CD4-positive, alpha-beta T cell treated with Interleukin-2 at 100 ng/mL for 4 hours (primary cell): ENCODE results near the gene COL6A2.
"Not testable (repeated sequence)": the region's sequence is repeated elsewhere in the genome, so short reads cannot be mapped to it uniquely, and the experiment has no call there.

Experiments used
- DNase-seq: peaks from one replicate; pipeline ENCODE4 v3.0.0-alpha.2; 2020; ENCODE audit warnings: low spot score

Gene COL6A2

GRCh38 chr21:46172863-46173528, 75.1 kb downstream of the COL6A2 start:
- DNase-seq = no peak

DNA sequence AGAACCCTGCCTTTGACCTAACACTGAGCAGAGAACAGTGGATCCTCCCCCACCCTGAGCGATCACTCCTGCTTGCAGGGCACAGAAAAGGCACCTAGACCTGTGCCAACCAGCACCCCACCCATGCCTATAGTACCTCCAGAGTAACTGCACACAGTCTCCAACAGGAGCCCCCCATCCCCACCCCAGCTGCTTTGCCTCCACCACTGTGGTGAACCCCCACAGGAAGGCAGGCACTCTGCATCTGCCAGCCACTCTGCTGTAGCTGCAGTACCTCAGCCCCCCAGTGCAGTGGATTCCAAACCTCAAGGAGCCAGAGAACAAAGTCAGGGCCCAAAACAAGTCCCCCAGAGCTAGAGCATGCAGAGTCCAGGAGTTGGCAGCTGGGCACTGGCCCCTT, 75.7 kb downstream of the COL6A2 start:
- DNase-seq = no peak

DNA sequence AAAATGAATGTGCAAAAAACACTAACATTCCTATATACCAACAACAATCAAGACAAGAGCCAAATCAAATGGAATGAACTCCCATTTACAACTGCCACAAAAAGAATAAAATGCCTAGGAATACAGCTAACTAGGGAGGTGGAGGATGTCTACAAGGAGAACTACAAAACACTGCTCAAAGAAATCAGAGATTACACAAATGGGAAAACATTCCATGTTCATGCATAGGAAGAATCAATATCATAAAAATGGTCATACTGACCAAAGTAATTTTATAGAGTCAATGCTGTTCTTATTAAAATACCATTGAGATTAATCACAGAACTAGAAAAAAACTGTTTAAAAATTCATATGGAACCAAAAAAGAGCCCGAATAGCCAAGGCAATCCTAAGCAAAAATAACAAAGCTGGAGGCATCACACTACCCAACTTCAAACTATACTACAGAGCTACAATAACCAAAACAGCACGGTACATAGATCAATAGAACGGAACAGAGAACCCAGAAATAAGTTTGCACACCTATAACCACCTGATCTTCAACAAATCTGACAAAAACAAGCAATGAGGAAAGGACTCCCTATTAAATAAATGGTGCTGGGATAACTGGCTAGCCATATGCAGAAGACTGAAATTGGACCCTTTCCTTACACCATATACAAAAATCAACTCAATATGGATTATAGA, 78.7 kb downstream of the COL6A2 start:
- DNase-seq = not testable (repeated sequence)

DNA sequence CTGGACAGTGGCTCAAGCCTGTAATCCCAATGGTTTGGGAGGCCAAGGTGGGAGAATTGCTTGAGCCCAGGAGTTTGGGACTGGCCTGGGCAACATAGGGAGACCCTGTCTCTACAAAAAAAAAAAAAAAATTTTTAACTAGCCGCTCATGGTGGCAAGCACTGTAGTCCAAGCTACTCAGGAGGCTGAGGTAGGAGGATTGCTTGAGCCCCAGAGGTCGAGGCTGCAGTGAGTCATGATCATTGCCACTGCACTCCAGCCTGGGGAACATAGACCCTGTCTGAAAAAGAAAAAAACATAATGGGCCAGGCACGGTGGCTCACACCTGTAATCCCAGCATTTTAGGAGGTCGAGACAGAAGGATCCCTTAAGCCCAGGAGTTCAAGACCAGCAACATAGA, 81.0 kb downstream of the COL6A2 start:
- DNase-seq = no peak
